PC-9 (cell line): ENCODE results near the gene CUL3.

Experiments
- CTCF ChIP-seq: fragments of 200-600 bp; sonication (generic); conservative IDR thresholded peaks from 2 replicates; pipeline ENCODE4 v1.6.1; 2017; ENCODE audit warnings: mixed run types, antibody characterized with exemption, mild to moderate bottlenecking, moderate library complexity
- EZH2 ChIP-seq: fragments of 200-600 bp; sonication (generic); IDR thresholded peaks from 2 replicates; pipeline ENCODE4 v1.8.0; 2017; ENCODE audit warnings: antibody characterized with exemption, low read depth

GRCh38 chr2:224507789-224508188 is 77.4 kb downstream of the CUL3 start:
- TF ChIP-seq CTCF (no peak), EZH2 (no peak)
